Measurements from ENCODE around the gene UBA1. TPM values are rescaled to one million over a fixed set of nuclear protein-coding genes. Genes with fewer than 3 reads are reported as not detected.

Gene UBA1
- total and polyA plus RNA-seq, 2 of the 8 experiments (the other 6 are each of a cell fraction or from before 2014, with no cell fraction given), result 313 to 458 TPM

GRCh38 chrX:47244676-47245075 is 51.0 kb downstream of the UBA1 start:
- Histone ChIP-seq H3K79me2 (ENCODE audit: control insufficient read depth in 1 of 2, insufficient read depth in 2 of 2, low read length in 2 of 2) (no peaks in the 10 kb centered on the region), H3K9ac (replicated peaks in 1 of 4; ENCODE audit: extremely low read depth in 1 of 4, low read depth in 3 of 4, low read length in 3 of 4) (no peak overlapping the region), H3K18ac (ENCODE audit: extremely low read depth, low read length) (no peak overlapping the region), H3K27ac (ENCODE audit: low read depth, low read length) (no peak overlapping the region), H3K36me3 (ENCODE audit: control insufficient read depth in 2 of 4, insufficient read depth in 4 of 4, low read length in 3 of 4) (peaks cover 6 to 61% (median 38%) of the 10 kb centered on the region in 4 experiments; a peak in 6 of 8 replicates), H3K14ac (ENCODE audit: insufficient read length) (no peak overlapping the region), H4K8ac (ENCODE audit: extremely low read depth, insufficient read depth, low read length) (no peak overlapping the region), H4K5ac (ENCODE audit: insufficient read length, low read depth, low read length) (no peak overlapping the region), H2BK20ac (ENCODE audit: low read length) (no peak overlapping the region), H3K79me1 (ENCODE audit: low read depth, low read length) (no peaks in the 10 kb centered on the region), H3K27me3 (replicated peaks in 1 of 4; ENCODE audit: control insufficient read depth in 3 of 4, extremely low read depth in 1 of 4, insufficient read depth in 3 of 4, low read length in 3 of 4) (no peaks in the 10 kb centered on the region), H2BK15ac (ENCODE audit: low read length) (no peak overlapping the region), H3K4ac (replicated peaks; ENCODE audit: insufficient read length, low read depth, low read length) (no peak overlapping the region), H3K4me1 (replicated peaks in 1 of 4; ENCODE audit: control insufficient read depth in 3 of 4, insufficient read depth in 4 of 4, low read length in 3 of 4) (no peaks in the 10 kb centered on the region), H3K4me2 (ENCODE audit: insufficient read depth in 1 of 2, low read depth in 2 of 2, low read length in 2 of 2) (no peak overlapping the region), H3K4me3 (ENCODE audit: extremely low read depth in 1 of 4, insufficient read depth in 2 of 4, low read depth in 3 of 4, low read length in 4 of 4) (no peak overlapping the region), H2BK120ac (replicated peaks; ENCODE audit: low read depth, low read length) (no peak overlapping the region), H2AFZ (ENCODE audit: low read length) (no peak overlapping the region), H3K23ac (ENCODE audit: insufficient read length) (no peak overlapping the region), H3K23me2 (ENCODE audit: low read depth, low read length) (no peaks in the 10 kb centered on the region), H2BK12ac (ENCODE audit: low read depth, low read length) (no peak overlapping the region), H2AK5ac (ENCODE audit: low read depth, low read length) (no peak overlapping the region), H4K91ac (replicated peaks; ENCODE audit: insufficient read length, low read length) (no peak overlapping the region), H4K20me1 (replicated peaks in 1 of 2; ENCODE audit: control insufficient read depth in 1 of 2, insufficient read depth in 2 of 2, low read length in 2 of 2) (peaks cover 0 to 3% of the 10 kb centered on the region in 2 experiments), H3K56ac (replicated peaks; ENCODE audit: insufficient read length, low read depth, low read length) (no peak overlapping the region), H2BK5ac (ENCODE audit: low read depth, low read length) (no peak overlapping the region), H3K9me3 (ENCODE audit: insufficient read depth in 2 of 2, low read depth in 1 of 2, low read length in 1 of 2) (no peaks in the 10 kb centered on the region)
- ChIA-PET POLR2A (ENCODE audit: partially characterized antibody) (interaction anchor here (0.5 to 1.1 kb wide), 2 partner anchors 14 to 26 kb away, joined by 4 read pairs; partner anchors contain the start of gene CDK16), CTCF (ENCODE audit: partially characterized antibody) (interaction anchor here (0.6 to 1.1 kb wide), 4 partner anchors 33 to 140 kb away, joined by 3 to 5 read pairs (median 4); no protein-coding TSS in a partner anchor)
- DNase-seq (ENCODE audit: low read depth in 1 of 2, low spot score in 2 of 2) (no peak), FAIRE-seq (no peak)
- 92% methylated on average over 10 of the region's 16 CpGs; no CpG with 5 or more reads in 1 of the 2 experiments for WGBS, 2 experiments (ENCODE audit: extremely low coverage in 1 of 2, insufficient coverage in 1 of 2, insufficient read length in 1 of 2, insufficient replicate concordance in 2 of 2, low coverage in 1 of 2, low lambda C conversion rate in 2 of 2, missing lambda C conversion rate in 1 of 2)
- TF ChIP-seq RXRA (IDR thresholded peaks at IDR 0.05; ENCODE audit: insufficient read depth, low read depth, low read length), result no peak
- no peak for TF ChIP-seq BCL11A (IDR thresholded peaks at IDR 0.05; ENCODE audit: low read depth in 2 of 2, low read length in 2 of 2)
- no peak for TF ChIP-seq TBP (IDR thresholded peaks at IDR 0.05; ENCODE audit: low read depth, low read length)
- no peak for TF ChIP-seq KDM5A (IDR thresholded peaks at IDR 0.05; ENCODE audit: low read length)
- TF ChIP-seq TAF7 (optimal IDR thresholded peaks at IDR 0.05; ENCODE audit: borderline replicate concordance, low read depth, low read length), result no peak
- TF ChIP-seq HDAC6 (IDR thresholded peaks at IDR 0.05; ENCODE audit: low read depth, low read length), result no peak
- TF ChIP-seq EP300 (IDR thresholded peaks at IDR 0.05; ENCODE audit: borderline replicate concordance in 1 of 2, low read depth in 2 of 2, low read length in 2 of 2), result no peak
- no peak for TF ChIP-seq EGR1 (IDR thresholded peaks at IDR 0.05; ENCODE audit: borderline replicate concordance, low read depth, low read length)
- TF ChIP-seq CTBP2 (IDR thresholded peaks at IDR 0.05; ENCODE audit: borderline replicate concordance, insufficient read depth, insufficient read length, low read length), result no peak
- TF ChIP-seq HDAC2 (IDR thresholded peaks at IDR 0.05; ENCODE audit: borderline replicate concordance in 1 of 2, low read depth in 2 of 2, low read length in 2 of 2), result no peak
- no peak for TF ChIP-seq NRF1 (IDR thresholded peaks at IDR 0.05; ENCODE audit: low read depth, low read length)
- TF ChIP-seq USF2 (IDR thresholded peaks at IDR 0.05; ENCODE audit: low read length), result no peak

Data from H1 (cell line).